Activated CD4-positive, alpha-beta T cell treated with anti-CD3 and anti-CD28 coated beads, Interleukin-2, Interleukin-6, amounts not matched to agents 100 ng/mL and 50 ng/mL, durations not matched to agents 16 hours and 8 hours (primary cell): ENCODE data around the gene BPIFB2.

ENCODE experiments used
- DNase-seq: peaks from one replicate; pipeline ENCODE4 v3.0.0-alpha.2; 2020

Gene BPIFB2

DNA sequence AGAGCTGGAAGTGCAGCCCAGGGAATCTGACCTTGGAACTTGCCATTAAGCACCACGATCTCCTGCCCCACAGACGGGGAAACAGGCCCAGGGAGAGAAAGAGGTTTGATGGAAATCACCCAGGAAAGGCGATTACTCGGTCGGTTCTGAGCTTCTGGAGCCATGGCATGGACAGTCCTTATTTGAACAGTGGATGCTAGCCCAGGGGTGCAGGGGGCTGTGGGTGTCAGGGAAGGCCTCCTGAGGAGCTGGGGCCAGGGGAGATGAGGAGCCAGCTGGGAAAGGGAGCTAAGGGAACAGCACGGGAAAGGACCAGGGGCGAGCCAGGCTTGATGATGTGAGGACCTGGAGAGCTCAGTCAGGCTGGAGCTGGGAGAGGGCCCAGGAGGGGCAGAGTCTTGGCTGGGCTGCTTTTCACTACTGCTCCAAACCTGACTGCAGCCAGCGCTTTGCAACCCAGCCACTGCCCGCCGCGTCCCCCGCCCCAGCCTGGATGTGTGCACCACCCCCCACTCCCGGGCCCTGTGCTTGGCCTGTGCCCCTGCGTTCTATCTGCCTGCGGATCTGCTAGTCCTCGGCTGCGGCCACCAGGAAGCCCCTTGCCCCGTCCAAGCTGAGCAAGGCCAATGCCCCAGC is 21.1 kb upstream of the BPIFB2 start:
- no peak for DNase-seq

DNA sequence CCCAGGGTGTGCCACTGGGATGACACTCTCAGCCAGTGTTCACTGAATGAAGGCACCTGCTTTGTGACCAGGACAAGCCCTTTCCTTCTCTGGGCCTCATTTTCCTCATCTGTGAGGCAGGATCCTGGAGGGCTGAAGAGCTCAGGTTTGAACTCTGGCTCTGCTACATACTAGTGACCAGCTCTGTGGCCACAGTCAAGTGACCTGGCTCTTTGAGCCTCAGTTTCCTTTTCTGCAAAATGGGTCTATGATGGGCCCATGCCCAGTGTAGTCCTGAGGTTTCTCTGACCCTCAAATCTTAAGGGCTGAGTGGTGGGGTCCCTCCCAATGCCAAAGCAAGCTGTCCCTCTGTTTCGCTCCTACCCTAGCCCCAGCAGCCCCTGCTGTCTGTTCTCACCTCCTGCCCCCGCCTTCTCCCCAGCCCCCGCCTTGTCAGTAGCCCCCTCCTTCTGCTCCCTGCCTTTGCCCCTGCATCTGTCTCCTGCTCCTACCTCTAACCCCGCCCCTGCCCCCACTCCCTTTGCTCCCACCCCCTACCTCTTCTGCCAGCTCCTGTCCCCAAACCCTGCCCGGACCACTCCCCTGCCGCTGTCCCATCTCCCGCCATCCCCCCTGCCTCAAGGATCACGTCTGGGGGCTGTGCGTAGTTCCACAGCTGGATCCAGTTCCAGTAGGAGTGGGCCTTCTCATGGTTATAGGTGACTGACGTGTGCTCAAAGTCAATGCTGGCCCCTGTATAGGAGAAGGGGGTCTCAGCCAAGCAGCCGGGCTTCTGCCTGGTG is 20.3 kb upstream of the BPIFB2 start:
- DNase-seq, result no peak

DNA sequence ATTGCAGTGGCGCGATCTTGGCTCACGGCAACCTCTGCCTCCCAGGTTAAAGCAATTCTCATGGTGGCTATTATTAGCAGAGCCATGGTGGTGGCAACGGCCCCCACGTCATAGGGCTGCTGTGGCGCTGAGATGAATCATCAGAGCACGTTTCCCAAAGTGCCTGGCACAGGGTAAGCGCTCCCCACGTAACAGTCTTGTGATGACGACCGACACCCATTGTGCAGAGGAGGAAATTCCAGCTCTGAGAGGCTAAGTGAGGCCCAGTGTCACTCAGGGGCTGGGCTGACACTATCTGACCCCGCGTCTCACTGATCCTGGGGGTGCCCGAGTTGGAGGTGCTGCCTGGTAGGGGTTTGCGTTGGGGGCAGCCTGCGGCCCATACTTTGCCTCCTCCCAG is 19.5 kb upstream of the BPIFB2 start:
- no peak for DNase-seq

DNA sequence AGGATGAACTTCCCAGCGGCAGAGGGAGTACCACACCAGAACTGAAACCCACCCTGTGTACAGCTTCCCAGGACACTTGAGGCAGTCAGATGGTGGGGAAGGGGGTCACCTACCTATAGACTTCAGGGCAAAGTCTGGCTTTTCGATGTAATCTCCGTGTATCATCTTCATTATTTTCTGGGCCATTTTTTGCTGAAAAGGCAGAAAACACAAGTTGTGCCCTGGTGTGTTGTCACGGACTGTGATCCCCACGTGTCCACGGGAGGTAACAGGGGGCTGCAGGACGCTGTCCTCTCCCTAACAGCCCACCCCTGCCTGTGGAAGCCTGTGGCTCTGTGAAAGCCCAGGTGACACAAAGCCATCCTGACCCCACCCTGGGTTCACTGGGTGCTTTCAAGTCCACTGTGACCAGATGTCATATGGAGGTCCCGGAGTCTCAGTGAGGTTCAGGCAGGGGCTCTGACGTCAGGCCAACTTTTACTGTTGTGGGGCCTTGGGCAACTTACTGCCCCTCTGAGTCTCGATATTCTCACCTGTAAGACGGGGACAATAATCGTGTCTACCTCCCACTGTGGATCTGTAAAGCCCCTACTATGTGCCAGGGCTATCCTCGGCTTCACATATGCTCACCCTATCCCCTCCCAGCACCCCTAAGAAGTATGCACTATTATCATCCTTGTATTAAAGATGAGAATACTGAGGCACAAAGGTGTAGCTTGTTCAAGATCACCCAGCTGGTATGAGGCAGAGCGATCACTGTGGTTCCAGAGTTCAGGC is 17.8 kb upstream of the BPIFB2 start:
- DNase-seq, result no peak

DNA sequence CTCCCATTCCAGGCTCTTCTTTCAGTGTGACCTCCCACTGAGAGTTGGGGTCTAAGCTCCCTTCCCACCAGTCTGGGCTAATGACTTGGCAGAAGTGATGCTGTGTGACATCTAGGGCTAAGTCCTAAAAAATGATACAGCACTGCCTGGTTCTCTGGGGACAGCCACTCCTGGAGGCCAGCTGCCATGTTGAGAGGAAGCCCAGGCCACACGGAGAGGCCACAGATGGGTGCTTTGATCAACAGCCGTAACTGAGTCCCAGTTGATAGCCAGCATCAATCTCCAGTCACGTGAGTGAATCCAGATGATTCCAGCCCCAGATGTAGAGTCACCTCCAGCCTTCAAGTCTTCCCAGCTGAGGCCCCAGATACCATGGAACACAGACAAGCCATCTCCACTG is 17.1 kb upstream of the BPIFB2 start:
- no peak for DNase-seq

DNA sequence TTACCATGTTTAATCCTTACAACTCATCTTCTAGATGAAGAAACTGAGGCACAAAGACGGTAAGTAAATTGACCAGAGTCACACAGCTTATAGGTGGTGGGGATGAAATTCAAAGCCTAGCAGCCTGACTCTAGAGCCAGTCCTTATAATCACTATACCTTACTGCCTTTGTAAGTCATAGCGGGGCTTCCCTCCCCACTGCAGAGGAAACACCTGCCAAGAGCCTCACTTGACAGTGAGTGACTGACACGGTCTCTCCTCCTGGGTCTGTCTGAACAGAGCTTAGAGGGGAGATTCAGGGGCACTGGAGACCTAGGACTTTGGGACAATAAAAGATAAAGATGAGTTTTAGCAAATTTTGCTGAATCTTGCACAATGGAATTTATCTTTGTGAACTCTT is 16.1 kb upstream of the BPIFB2 start:
- no peak for DNase-seq

DNA sequence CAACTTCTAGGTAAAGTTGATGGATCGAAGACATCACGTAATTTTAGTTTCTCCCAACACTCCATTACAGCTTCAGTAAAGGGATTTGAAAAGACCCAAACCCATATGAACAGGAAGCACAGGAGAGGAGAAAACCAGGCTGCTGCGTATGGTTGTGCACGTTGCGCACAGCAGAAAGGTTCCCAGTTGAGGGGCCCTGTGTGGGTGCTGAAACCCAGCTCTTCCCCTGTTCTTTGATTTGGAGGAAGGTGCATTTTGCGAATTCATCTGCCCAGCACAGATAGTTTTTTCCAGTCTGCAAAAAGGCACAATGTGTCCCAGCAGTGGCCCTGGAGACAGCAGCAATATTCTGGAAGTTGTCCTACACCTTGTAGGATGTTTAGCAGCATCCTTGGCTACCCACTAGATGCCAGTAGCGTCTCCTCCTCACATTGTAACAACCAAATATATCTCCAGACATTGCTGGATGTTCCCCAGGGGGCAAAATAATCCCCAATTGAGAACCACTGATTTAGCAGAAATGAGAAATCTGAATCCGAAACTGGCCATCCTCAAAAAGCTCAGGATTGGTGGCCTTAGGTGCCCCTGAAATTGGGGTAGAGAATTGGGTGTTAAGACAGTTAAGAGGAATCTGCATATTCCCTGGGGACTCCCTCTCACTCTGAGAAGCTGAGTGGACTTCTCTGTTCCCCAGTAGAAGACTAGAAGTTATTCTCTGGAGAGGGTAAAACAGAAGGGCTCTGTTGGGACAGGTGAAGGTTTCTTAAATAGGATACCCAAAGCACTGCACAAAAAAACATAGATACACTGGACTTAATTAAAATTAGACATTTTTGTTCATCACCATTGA is 15.5 kb upstream of the BPIFB2 start:
- no peak for DNase-seq

DNA sequence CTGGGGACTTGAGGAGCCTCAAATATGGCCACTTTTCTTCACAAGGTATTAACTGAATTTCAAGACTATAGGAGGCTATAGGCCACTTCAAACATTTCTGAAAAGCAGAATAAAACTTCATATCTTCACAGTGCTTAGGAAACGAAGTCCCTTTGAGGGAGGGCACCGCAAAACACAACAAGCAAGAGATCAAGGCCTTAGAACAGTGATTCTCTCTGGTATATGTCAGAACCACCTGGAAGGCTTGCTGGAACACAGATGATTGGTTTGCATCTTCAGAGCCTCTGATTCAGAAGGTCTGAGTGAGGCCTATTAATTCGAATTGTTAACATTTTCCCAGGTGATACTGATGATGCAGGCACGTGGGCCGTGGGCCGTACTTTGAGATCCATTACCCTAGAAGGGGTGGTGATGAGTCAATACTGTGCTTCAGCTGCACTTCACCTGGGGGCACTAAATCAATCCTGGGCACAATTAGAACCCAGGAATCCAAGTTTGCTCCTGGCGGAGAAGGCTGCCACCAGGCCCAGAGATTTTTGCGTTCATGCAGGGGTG is 13.9 kb upstream of the BPIFB2 start:
- no peak for DNase-seq

DNA sequence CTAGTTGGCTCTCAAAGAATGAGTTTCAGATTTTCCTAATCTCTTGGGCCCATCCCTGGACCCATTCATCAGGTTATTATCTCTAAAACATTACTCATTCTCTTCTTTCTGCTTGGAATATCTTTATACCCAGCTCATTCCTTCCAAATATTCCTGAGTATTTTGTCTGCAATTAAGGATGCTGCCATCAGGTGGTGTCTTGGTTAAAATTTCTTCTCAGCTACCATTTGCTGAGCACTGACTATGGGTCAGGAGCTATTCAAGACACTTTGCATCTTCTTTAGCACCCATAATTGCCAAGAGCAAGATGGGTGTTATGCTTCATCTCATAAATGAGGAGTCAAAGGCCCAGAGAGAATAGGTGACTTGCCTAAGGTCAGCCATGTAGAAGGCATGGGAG is 11.7 kb upstream of the BPIFB2 start:
- DNase-seq, result no peak

DNA sequence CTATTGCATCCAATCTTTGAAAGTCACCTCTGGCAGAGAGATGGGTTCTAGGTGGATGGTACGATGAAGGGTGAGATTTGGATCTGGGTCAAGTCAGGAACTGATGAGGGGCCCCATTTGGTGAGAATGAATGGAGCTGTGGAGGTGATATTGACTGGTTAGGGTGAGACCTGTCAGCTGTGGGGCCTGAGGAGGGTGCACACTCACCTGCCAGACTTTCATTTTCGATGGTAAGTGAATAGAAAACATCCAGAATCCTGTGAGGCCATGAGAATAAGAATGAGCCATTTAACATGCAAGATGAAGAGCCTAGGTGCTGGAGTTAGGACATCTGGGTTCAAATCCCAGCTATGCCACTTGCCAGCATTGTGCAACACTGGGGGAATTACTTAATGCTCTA is 10.1 kb upstream of the BPIFB2 start:
- DNase-seq, result no peak

DNA sequence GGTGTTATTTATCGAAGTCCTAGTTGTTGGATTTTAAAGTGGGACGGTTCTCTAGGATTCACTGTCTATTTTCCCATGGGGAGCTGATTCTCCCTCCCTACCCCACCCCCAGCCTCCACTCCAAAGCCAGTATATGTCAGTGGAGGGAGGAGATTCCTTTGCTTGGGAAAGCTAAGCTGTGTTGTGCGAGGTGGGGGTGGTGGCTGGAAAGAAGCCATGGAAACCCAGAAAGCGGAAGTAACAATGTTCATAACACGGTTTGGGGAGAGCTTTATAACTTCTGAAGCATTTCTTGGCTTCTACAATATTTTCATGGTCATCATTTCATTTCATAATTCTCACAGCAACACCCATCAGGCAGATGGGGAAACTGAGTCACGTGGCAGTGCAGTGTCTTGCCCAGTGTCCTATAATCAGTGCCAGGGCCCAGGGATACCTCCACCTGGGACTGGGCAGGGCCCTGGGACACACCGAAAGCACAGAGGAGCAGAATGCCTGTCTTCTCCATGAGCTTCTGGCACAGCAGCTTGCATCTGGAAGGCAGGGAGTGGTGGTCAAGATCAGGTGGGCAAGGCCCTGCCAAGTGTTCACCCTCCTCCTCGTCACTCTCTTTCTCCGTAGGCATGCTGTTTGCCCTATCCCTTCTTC is 7.8 kb upstream of the BPIFB2 start:
- no peak for DNase-seq

DNA sequence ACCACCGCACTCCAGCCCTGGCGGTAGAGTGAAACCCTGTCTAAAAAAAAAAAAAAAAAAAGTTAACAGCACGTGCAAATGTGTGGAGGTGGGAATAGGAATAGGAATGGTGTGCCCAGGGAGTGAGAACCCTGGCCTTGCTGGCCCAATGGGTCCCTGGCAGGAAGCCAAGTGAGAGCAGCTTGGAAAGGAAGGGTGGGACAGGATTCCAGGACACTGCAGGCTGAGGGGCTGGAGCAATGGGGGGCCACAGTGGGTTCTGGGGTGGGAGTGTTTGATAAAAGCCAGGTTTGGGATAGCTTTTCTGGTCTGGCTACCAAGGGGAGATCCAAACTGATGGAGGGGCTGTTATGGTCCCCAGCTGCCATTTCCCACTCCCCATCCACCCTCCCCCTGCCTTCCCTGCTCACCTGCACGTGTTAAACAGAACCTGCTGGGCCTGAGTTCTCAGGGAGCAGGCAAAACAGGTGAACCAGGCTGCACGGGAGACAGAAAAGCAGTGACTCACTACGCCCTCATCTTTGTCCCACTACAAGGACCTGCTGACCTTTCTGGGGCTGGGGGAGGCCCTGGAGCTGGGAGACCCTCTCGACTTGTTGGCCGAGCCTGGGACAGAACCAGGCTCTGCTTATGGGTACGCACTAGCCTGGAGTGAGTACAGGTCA is 6.6 kb upstream of the BPIFB2 start:
- no peak for DNase-seq

DNA sequence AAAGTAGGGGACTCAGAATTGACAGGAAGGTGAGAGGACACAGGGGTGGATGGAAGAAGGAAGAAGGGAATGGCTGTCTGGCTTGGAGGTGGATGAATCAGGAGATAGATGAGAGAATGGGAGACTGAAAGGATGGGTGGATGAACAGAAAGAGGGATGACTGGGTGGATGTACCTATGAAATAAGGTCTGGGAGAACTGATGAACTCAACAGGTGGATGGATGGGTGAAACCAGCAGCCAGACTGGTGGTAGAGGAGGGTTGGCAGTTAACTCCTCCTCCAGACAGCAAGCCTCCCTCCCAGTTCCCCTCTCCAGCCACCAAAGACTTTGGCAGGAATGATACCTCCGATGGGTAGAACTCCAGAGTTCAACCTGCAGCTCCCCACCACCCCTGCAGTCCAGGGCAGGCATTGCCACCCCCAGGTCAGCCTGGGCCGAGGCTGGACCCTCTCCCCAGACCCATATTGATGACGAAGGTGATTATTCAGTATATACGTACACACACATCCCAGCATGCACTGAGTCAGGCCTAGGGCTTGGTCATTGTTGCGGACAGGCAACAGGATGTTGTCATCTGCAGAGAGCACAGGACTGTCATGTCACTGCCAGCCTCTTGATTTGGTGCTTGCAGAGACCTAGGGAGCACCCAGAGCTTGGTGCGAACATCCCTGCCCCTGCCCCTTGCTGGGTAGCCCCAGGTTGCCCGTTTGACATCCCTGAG is 5.3 kb upstream of the BPIFB2 start:
- no peak for DNase-seq

DNA sequence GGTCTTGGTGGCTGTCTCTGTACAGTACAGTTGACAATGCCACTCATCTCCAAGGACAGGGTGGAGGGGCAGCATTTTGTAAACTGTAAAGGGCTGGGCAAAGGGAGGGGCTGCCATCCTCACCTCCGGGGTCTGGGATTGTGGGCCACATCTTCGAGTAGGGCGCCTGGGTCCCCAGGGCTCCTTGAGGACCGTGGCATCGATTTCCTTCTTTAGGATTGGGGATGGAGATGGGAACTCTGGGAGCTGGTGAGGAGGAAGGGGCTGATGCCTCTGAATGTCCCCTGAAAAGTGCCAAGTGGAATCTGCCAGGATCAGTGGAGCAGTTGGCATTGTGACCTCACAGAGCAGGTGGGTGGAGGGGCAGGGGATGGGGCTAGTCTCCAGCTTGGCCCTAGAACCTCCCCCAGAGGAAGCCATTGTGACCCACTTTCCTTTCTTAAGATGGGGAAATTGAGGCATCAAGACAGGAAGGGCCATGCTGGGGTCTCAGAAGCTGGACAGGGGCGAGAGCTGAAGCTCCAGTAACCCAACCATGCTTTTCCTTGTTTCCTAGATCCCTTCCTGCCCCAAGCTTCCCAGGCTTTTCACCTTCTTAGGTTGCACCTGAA is 3.3 kb upstream of the BPIFB2 start, which contains the start of gene SUN5:
SUN5 (minus strand) TSS at position 293 of the 611 bp plus-strand sequence; CDS start at position 200, 93 bp downstream.
- DNase-seq, result no peak

DNA sequence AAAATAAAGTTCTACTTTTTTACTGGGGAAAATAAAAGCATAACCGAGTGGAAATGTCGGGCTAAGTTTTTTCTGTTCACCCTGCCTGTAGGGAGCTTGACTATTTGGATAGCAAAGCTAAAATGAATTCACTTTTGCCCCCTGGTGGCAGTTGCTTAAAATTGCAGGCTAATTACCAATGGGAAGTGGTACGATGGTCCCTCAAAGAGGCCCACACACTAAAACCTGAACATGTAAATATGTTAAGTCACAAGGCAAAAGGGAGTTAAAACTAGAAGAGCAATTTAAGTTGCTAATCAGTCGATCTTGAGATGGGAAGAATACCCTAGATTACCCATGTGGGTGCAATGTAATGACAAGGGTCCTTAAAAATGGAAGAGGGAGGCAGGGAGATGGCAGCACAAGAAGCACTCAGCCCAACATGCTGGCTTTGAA is 2.4 kb upstream of the BPIFB2 start:
- peak; percentile 66 for DNase-seq

DNA sequence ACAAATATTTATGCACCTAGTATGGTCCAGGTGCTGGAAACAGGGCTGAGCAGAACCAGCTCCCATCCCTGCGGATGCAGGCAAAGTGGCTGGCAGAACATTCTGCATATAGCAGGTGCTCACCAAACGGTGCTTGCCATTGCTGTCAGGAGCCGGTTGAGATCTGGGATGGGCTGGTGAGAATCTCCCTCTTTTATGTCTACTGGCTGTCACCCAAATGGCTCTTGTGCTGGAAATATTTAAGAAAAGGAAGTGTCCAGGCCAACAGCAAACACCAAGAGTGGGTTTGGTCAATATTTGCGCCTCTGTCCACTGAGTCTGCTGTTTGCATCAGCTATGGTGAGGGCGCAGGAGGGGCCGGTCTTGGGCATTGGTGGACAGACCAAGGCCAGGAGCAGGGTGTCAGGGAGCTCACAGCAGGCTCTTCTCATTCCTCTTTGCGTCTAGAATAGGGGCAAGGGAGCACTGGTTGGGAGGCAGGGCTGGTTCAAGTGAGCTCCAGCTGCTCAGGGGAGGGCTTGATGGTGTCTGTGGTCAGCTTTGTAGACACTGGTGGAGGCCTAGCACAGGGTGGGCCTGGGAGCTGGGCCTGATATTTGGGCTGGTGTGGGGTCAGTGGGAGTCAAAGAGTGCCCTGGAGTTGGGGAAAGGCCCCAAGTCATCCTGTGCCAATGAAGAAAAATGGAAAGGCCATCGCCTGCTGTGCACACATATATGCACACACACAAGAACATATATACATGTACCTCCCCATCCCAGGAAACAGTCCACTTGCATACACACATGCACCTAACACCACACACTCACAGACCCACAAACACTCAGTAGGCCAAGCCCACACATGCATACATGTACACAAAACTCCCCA is 1.4 kb upstream of the BPIFB2 start:
- no peak for DNase-seq

DNA sequence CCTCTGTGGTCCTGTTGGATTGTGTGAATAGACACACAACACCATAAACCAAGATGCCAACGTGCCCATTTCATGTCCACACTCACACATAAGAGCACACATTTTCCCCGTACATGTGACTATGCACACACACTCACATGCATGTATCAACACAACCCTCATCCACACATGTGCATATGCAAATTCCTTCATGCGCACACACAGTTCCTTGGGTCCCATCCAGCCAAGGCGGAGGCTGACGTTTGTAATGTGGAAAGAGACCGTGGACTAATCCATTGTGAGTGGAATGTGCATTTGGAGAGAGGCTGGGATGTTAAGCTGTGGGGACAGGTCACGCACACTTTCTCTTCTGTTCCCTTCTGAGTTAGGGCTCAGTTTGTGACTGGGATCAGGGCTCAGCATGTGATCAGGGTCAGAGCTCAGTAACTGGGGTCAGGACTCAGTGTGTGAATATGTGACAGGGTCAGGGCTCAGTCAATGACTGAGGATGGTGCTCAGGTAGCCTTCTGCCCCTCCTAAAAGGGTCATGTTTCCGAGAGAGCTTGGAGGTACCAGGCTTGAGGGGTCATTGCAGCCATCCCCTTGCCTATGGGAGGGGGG is 628 bp upstream of the BPIFB2 start:
- no peak for DNase-seq

DNA sequence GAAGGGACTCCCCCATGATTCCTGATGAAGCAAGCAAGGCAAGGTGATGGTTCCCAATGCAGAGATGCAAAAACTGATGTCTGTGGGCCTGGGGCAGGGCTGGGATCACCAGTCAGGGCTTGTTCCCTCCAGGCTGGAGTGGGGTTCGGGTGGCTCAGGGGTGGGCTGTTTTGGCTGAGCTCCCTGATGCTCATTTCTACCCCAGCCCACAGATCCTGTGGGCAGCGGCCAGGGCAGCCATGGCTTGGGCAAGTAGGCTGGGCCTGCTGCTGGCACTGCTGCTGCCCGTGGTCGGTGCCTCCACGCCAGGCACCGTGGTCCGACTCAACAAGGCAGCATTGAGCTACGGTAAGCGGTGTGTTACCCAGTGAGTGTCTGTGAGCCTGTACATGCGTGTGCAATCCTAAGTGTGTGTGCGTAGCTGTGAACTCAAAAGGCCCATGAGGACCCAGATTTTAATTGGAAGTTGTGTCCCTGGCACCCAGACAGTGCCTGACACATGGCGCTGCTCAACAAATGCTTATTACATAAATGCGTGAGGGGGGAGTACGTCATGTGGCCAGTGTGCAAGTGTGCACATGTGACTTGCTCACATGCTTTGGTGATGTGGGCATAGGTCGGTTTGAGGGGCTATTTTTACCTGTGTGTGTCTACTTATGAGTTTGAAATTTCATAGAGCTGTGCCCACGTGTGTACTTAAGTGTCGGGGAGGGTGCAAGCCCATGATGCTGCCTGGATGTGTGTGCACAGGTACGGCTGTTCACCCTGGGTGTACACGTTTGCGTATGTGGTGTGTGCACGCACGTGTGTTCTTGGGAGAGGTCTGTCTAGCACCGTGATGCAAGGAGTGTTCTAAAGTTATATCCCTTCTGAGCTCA is 1.1 kb downstream of the BPIFB2 start:
- no peak for DNase-seq
